Stimulated activated naive CD8-positive, alpha-beta T cell treated with anti-CD3 and anti-CD28 coated beads, Interleukin-15, amount 100 ng/mL, for 72 hours (primary cell): ENCODE results near the gene CD8A.
"Not testable (repeated sequence)": the region's sequence is repeated elsewhere in the genome, so short reads cannot be mapped to it uniquely, and the experiment has no call there.

Source experiments
- ATAC-seq: fragments of 150-1000 bp; cut with Tn5 transposase; 2 replicates; pipeline ENCODE4 v1.10.0; 2021; ENCODE audit warnings: mild to moderate bottlenecking, moderate library complexity
- DNase-seq, 2 donors: peaks; one replicate each; pipeline ENCODE4 v3.0.0; 2021 to 2022
- H3K27ac Mint-ChIP-seq, 2 donors: one replicate each; pipeline ENCODE4 v1.8.0; 2022; ENCODE audit warnings: mild to moderate bottlenecking in 2 of 2, mixed read lengths in 2 of 2, moderate library complexity in 2 of 2
- H3K27me3 Mint-ChIP-seq: one replicate; pipeline ENCODE4 v1.8.0; 2022; ENCODE audit warnings: mixed read lengths
- H3K4me1 Mint-ChIP-seq: one replicate; pipeline ENCODE4 v1.8.0; 2022; ENCODE audit warnings: mild to moderate bottlenecking, mixed read lengths
- H3K4me3 Mint-ChIP-seq, 2 donors: one replicate each; pipeline ENCODE4 v1.8.0; 2022; ENCODE audit warnings: mild to moderate bottlenecking in 2 of 2, mixed read lengths in 2 of 2, moderate library complexity in 1 of 2
- H3K9me3 Mint-ChIP-seq, 2 donors: one replicate each; pipeline ENCODE4 v1.8.0; 2022; ENCODE audit warnings: mixed read lengths in 2 of 2

Gene CD8A

GRCh38 chr2:86790676-86791572 is at the start of gene CD8A:
Gene CD8A (minus strand): TSS chr2:86790913. CDS start chr2:86790825, 88 bp downstream.
- Mint-ChIP-seq H3K9me3 (peaks cover 11 to 12% of the 10 kb centered on the region in 2 donors), H3K27me3 (no peaks in the 10 kb centered on the region), H3K4me1 (peaks cover 73% of the 10 kb centered on the region), H3K27ac (peak within 1 kb of the TSS; percentile 97 to 100), H3K4me3 (peak within 1 kb of the TSS; percentile 91 to 97)
- peak; percentile 57 for ATAC-seq
- DNase-seq: peak; percentile 81 to 87

DNA sequence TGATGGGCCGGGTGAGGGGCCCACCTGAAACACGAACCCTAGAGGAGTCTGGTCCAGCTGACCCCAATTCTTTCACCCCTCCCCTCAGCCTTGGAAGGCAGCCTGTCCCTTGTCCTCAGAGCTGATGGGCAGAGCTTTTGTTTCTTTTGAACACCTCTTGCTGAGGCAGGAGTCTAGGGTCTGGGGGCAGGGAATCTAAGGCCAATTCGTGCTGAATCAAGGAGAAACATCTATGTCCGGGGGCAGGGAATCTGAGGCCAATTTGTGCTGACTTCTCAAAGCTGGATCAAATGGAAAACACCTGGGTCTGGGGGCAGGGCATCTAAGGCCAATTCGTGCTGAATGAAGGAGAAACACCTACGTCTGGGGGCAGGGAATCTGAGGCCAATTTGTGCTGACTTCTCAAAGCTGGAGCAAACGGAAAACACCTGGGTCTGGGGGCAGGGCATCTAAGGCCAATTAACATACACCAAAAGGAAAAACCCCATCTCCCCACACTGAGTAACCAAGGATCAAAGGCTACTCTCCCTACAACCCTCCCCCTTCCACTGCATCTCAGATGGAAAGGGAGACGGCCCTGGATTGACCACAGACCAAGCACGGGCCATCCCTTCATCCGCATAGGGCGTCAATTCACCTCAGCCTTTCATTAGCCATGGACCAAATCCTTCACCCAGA is 49.3 kb upstream of the CD8A start:
- not testable (repeated sequence) for ATAC-seq, DNase-seq, H3K27me3 Mint-ChIP-seq, H3K9me3 Mint-ChIP-seq
- Mint-ChIP-seq H3K4me3 (peak overlapping the region; percentile 32 to 54), H3K4me1 (peaks cover 92% of the 10 kb centered on the region), H3K27ac (peak overlapping the region in 1 of 2 donors; percentile 88)

DNA sequence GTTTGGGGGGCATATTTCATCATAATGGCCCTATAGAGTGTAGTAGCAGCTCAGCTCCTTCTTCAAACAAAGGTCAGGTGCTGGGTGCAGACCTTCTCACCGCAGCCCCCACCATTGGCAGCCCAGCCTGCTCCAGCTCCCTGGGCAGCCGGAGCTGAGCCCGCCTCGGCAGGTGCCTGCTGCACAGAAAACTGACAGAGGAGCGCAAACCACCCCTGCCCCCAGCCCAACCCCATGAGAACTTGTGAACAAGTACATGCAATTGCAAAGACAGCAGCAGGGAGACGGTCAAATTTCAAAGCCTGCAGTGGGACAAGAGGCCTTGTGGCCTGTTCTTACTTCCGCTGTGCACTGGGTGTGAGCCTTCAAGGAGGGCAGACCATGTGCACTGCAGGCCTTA is 48.7 kb upstream of the CD8A start:
- not testable (repeated sequence) for H3K27me3 Mint-ChIP-seq, DNase-seq, ATAC-seq, H3K9me3 Mint-ChIP-seq
- peak overlapping the region; percentile 32 to 54 for H3K4me3 Mint-ChIP-seq
- H3K27ac Mint-ChIP-seq: peak overlapping the region in 1 of 2 donors; percentile 19
- peaks cover 92% of the 10 kb centered on the region for H3K4me1 Mint-ChIP-seq

GRCh38 chr2:86837714-86838113 is 47.0 kb upstream of the CD8A start:
- not testable (repeated sequence) for ATAC-seq

GRCh38 chr2:86836915-86837695 is 46.4 kb upstream of the CD8A start:
- peak; percentile 64 for ATAC-seq
- peak overlapping the region; percentile 73 to 77 for H3K4me3 Mint-ChIP-seq

More at GRCh38 chr2:86837714-86838113, 47.0 kb upstream of the CD8A start:
- H3K9me3 Mint-ChIP-seq, DNase-seq, H3K27me3 Mint-ChIP-seq: not testable (repeated sequence)
- peak overlapping the region; percentile 25 to 78 for H3K27ac Mint-ChIP-seq
- H3K4me3 Mint-ChIP-seq: peak overlapping the region; percentile 46 to 49
- H3K4me1 Mint-ChIP-seq: peaks cover 92% of the 10 kb centered on the region

GRCh38 chr2:86835548-86835889 is 44.8 kb upstream of the CD8A start:
- Mint-ChIP-seq H3K27ac (peak overlapping the region in 1 of 2 donors; percentile 86), H3K4me3 (peak overlapping the region; percentile 65 to 79), H3K4me1 (peaks cover 89% of the 10 kb centered on the region)
- ATAC-seq: peak; percentile 27
- not testable (repeated sequence) for H3K27me3 Mint-ChIP-seq, H3K9me3 Mint-ChIP-seq, DNase-seq

More at GRCh38 chr2:86836915-86837695, 46.4 kb upstream of the CD8A start:
- peak in 1 of 2 donors; percentile 52 for DNase-seq
- not testable (repeated sequence) for H3K27me3 Mint-ChIP-seq, H3K9me3 Mint-ChIP-seq
- Mint-ChIP-seq H3K4me1 (peaks cover 91% of the 10 kb centered on the region), H3K27ac (peak overlapping the region; percentile 63 to 72)

DNA sequence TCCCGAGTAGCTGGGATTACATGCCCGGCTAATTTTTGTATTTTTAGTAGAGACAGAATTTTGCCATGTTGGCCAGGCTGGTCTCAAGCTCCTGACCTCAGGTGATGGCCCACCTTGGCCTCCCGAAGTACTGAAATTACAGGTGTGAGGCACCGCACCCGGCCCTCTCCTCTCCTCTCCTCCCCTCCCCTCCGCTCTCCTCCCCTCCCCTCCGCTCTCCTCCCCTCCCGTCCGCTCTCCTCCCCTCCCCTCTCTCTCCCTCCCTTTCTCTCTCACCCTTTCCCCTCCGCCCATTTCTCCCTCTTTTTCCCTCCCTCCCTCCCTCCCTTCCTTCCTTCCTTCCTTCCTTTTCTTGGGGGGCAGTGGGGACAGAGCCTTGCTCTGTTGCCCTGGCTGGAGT is 42.6 kb upstream of the CD8A start:
- DNase-seq (no peak), ATAC-seq (no peak)
- H3K27ac Mint-ChIP-seq: peak overlapping the region; percentile 88 to 97
- no peaks in the 10 kb centered on the region for H3K9me3 Mint-ChIP-seq
- peak overlapping the region; percentile 82 to 88 for H3K4me3 Mint-ChIP-seq
- H3K4me1 Mint-ChIP-seq: peaks cover 88% of the 10 kb centered on the region
- no peaks in the 10 kb centered on the region for H3K27me3 Mint-ChIP-seq

DNA sequence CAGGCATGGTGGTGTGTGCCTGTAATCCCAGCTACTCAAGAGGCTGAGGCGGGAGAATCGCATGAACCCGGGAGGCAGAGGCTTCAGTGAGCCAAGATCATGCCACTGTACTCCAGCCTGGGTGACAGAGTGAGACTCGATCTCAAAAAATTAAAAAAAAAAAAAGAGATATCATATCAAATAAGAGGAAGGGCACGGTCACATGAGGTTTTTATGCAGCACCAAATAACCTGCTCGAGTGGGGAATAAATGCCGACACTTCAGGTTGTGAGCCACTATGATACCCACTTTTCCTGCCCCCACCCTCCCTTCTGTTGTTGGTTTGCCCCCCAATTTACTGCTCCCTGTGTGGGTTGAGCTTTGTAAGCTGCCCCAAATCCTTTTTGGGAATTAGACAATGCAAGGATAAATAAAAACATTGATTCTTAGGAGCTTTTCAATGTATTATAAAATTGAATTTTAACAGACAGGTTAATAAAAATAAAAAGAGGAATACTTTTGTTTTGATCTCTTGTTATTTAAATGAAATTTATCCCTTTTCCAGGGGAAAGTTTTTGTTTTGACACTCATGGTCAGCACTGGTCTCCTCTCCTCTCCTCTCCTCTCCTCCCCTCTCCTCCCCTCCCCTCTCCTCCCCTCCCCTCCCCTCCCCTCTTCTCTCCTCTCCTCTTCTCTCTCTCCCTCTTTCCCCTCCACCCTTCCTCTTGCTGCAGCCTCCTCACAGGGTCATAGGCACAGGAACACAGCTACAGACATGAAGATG is 41.8 kb upstream of the CD8A start:
- H3K4me1 Mint-ChIP-seq: peaks cover 91% of the 10 kb centered on the region
- H3K9me3 Mint-ChIP-seq: no peaks in the 10 kb centered on the region
- H3K4me3 Mint-ChIP-seq: peak overlapping the region; percentile 78 to 88
- ATAC-seq: no peak
- no peak for DNase-seq
- peak overlapping the region; percentile 65 to 89 for H3K27ac Mint-ChIP-seq
- no peaks in the 10 kb centered on the region for H3K27me3 Mint-ChIP-seq

GRCh38 chr2:86831537-86831936 is 40.8 kb upstream of the CD8A start:
- no peak for DNase-seq
- ATAC-seq: no peak
- Mint-ChIP-seq H3K27ac (peak overlapping the region in 1 of 2 donors; percentile 17), H3K27me3 (no peaks in the 10 kb centered on the region), H3K9me3 (no peaks in the 10 kb centered on the region), H3K4me1 (peaks cover 92% of the 10 kb centered on the region), H3K4me3 (peak overlapping the region; percentile 78 to 81)

- no peak for DNase-seq
- H3K9me3 Mint-ChIP-seq: peaks cover 0 to 5% of the 10 kb centered on the region in 2 donors
- no peak for ATAC-seq
- peaks cover 91% of the 10 kb centered on the region for H3K4me1 Mint-ChIP-seq
- peak overlapping the region; percentile 77 to 84 for H3K4me3 Mint-ChIP-seq
- H3K27me3 Mint-ChIP-seq: no peaks in the 10 kb centered on the region
- H3K27ac Mint-ChIP-seq: peak overlapping the region; percentile 80 to 88
These were observed 36.2 kb upstream of the CD8A start for GRCh38 chr2:86826951-86827350.

DNA sequence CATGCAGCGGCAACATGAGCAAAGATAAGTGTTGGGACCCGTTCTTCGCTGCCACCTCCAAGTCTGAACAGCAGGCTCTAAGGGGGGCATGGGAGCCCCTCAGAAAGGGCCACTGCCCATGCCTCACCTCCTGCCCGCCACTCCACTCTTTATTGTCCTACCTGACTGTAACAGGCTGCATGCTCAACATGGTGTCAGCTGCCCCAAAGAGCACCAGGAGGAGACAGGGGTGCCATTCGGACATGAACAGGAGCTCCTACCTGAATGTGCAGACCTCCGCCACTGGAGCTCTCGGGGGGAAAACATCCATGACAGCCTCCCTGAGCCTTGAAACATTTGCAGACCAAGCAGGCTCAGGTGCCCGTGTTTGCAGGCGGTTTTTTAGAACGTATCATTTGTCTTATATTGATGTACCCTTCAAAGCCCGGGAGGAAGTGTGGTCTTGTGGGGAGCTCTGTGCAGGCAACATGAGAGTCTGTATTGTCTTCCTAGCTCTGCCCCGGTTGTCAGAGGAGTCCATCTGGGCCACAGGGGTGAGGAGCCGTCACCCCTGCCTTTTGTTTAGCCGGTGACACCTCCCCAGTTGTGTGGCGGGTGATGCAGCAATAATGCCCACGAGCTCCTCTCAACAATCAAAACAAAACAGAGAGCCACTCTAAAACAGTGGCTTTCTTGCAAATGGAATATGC is 35.1 kb upstream of the CD8A start:
- no peaks in the 10 kb centered on the region for H3K27me3 Mint-ChIP-seq
- H3K27ac Mint-ChIP-seq: peak overlapping the region; percentile 80 to 88
- DNase-seq: peak; percentile 81 to 87
- ATAC-seq: peak; percentile 94
- peaks cover 0 to 5% of the 10 kb centered on the region in 2 donors for H3K9me3 Mint-ChIP-seq
- peaks cover 91% of the 10 kb centered on the region for H3K4me1 Mint-ChIP-seq
- peak overlapping the region; percentile 77 to 84 for H3K4me3 Mint-ChIP-seq

DNA sequence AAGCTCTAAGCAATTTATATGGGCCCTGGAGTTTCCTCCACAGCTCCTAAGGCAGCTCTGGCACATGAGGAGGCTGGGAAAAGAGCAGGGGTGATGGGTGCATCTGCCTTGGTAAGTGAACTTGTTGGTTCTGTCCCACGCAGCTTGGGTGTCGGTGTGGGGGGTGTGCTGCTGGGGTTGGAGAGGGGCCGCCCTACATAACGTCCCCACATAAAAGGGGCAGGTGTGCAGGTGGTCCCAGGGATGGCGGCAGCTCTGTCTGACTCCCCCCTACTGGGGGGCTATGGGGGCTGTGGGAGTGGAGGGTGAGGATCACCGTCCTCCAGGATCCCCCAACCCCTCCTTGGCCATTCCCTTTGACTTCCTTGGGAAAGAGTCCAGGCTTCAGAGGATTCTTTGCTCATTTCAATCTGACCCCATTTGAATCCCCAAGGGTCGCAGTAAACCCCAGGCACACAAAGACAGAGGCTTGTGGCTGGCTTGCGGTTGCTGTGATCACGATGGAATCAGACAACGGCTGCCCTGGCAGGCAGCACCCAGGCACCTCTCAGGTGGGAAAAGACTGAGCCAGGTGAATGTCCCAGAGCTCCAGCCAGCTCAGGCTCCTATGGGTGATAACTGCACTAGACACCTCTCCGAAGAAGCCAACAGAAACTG is 34.5 kb upstream of the CD8A start:
- DNase-seq: no peak
- Mint-ChIP-seq H3K27me3 (no peaks in the 10 kb centered on the region), H3K4me3 (peak overlapping the region; percentile 77 to 84), H3K27ac (peak overlapping the region; percentile 80 to 88), H3K9me3 (peaks cover 0 to 5% of the 10 kb centered on the region in 2 donors), H3K4me1 (peaks cover 96% of the 10 kb centered on the region)
- ATAC-seq: peak; percentile 1

GRCh38 chr2:86822668-86823345 is 32.1 kb upstream of the CD8A start:
- Mint-ChIP-seq H3K27me3 (no peaks in the 10 kb centered on the region), H3K27ac (peak overlapping the region in 1 of 2 donors; percentile 12), H3K4me1 (peaks cover 94% of the 10 kb centered on the region)

More at GRCh38 chr2:86822668-86823345, 32.1 kb upstream of the CD8A start:
- ATAC-seq (no peak), DNase-seq (no peak)
- peaks cover 0 to 5% of the 10 kb centered on the region in 2 donors for H3K9me3 Mint-ChIP-seq
- H3K4me3 Mint-ChIP-seq: peak overlapping the region; percentile 11 to 38
